Gastrocnemius medialis (tissue), 4 donors: Measurements from ENCODE around the gene PTGES3L. TPM values are rescaled to one million over a fixed set of nuclear protein-coding genes. Genes with fewer than 3 reads are reported as not detected.

Experiments
- ATAC-seq, 2 donors: fragments of 150-250 bp; one replicate each; pipeline ENCODE4 v1.9.1; 2016
- DNase-seq, 2 donors: peaks; one replicate each; pipeline ENCODE4 v3.0.0-alpha.2; 2019
- H3K27ac ChIP-seq, 4 donors: fragments of 200-600 bp; sonication (generic); 1 replicate in 1 of 4; 2 replicates in 3 of 4; pipeline ENCODE4 v1.5.1; 2016 to 2018; ENCODE audit warnings: mild to moderate bottlenecking in 2 of 4, moderate library complexity in 1 of 4
- H3K27me3 ChIP-seq, 3 donors: fragments of 200-600 bp; sonication (generic) in 2 of 3; 1 replicate in 1 of 3; 2 replicates in 2 of 3; pipeline versions ENCODE4 v1.5.1 to v1.6.0; 2016 to 2019; ENCODE audit warnings: mild to moderate bottlenecking in 1 of 3, moderate library complexity in 1 of 3
- H3K36me3 ChIP-seq, 2 donors: fragments of 200-600 bp; sonication (generic) in 1 of 2; one replicate each; pipeline ENCODE4 v1.5.1; 2017 to 2018
- H3K4me1 ChIP-seq, 2 donors: fragments of 200-600 bp; sonication (generic) in 1 of 2; one replicate each; pipeline ENCODE4 v1.5.1; 2016 to 2017; ENCODE audit warnings: mild to moderate bottlenecking in 2 of 2
- H3K4me3 ChIP-seq, 4 donors: fragments of 200-600 bp; sonication (generic) in 3 of 4; 1 replicate in 1 of 4; 2 replicates in 3 of 4; pipeline ENCODE4 v1.5.1; 2016 to 2019; ENCODE audit warnings: mild to moderate bottlenecking in 2 of 4
- H3K9me3 ChIP-seq, 3 donors: fragments of 200-600 bp; sonication (generic) in 2 of 3; 1 replicate in 1 of 3; 2 replicates in 2 of 3; pipeline ENCODE4 v1.5.1; 2016 to 2019
- POLR2A ChIP-seq, 2 donors: fragments of 450-650 bp; IDR thresholded peaks; one replicate each; pipeline ENCODE4 v1.6.1; 2017; ENCODE audit warnings: antibody characterized with exemption in 2 of 2, mild to moderate bottlenecking in 2 of 2, moderate library complexity in 2 of 2
- in situ Hi-C, 4 donors: fragments of 200-750 bp; cut with MboI; loops; one replicate each; pipeline versions ENCODE4 v1.15.0 to v1.8.0; 2017; ENCODE audit warnings: low sequenced_read_pairs in 4 of 4
- intact Hi-C: fragments of 100-400 bp; cut with DNase I; formaldehyde crosslinking; loops from one replicate; pipeline ENCODE4 v1.15.1; 2023; ENCODE audit warnings: low total_unique reads
- total RNA-seq, 4 donors: library from RNA; depleted of rRNA; stranded (reverse); fragments of >200 nt; gene quantifications; one replicate each; pipeline versions ENCODE4 v1.1.0 to v1.2.3, GENCODE V29; 2016
- TF ChIP-seq, protein P1 (sequence below), 5 experiments: fragments of 450-650 bp in 3 of 5; fragments of 200-600 bp in 2 of 5; sonication (generic) in 2 of 5; IDR thresholded peaks in 4 of 5; conservative IDR thresholded peaks in 1 of 5; 1 replicate in 4 of 5; 2 replicates in 1 of 5; pipeline ENCODE4 v1.5.1; 2016 to 2019; ENCODE audit warnings: antibody characterized with exemption in 5 of 5, mild to moderate bottlenecking in 3 of 5, moderate library complexity in 3 of 5

The PTGES3L gene
- total RNA-seq, 4 donors from 2014 or later: 29.1 to 68.3 (median 31.0) TPM

DNA sequence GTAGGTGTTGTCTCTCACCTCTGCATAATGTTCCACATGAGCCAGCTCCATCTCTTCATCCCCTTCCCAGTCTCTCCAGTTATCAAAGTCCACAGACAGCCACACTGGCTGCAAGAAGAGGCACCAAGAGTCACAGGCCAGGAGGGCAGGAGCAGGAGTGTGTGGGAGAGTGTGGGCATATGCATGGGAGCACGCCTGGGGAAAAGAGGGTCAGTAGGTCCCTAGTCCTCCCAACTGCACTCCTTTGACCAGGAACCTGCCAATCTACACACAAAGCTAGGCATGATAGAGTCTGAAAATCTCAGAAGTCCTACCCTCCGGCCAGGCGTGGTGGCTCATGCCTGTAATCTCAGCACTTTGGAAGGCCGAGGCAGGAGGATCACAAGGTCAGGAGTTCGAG lies 8.3 kb downstream of the PTGES3L start:
- no peaks in the 10 kb centered on the region for H3K27me3 ChIP-seq
- intact Hi-C loops (no loop called here), in situ Hi-C loops (no loop called here)
- no peak overlapping the region for H3K4me3 ChIP-seq
- TF ChIP-seq, protein P1, sequence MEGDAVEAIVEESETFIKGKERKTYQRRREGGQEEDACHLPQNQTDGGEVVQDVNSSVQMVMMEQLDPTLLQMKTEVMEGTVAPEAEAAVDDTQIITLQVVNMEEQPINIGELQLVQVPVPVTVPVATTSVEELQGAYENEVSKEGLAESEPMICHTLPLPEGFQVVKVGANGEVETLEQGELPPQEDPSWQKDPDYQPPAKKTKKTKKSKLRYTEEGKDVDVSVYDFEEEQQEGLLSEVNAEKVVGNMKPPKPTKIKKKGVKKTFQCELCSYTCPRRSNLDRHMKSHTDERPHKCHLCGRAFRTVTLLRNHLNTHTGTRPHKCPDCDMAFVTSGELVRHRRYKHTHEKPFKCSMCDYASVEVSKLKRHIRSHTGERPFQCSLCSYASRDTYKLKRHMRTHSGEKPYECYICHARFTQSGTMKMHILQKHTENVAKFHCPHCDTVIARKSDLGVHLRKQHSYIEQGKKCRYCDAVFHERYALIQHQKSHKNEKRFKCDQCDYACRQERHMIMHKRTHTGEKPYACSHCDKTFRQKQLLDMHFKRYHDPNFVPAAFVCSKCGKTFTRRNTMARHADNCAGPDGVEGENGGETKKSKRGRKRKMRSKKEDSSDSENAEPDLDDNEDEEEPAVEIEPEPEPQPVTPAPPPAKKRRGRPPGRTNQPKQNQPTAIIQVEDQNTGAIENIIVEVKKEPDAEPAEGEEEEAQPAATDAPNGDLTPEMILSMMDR (IDR thresholded peaks at IDR 0.05 in 4 of 5, conservative IDR thresholded peaks at IDR 0.05 in 1 of 5): no peak
- no peak for TF ChIP-seq POLR2A (IDR thresholded peaks at IDR 0.05)
- no peak for ATAC-seq
- no peaks in the 10 kb centered on the region for H3K9me3 ChIP-seq
- peaks cover 0 to 14% of the 10 kb centered on the region in 2 donors for H3K4me1 ChIP-seq
- H3K27ac ChIP-seq: no peak overlapping the region
- DNase-seq: no peak
- no peaks in the 10 kb centered on the region for H3K36me3 ChIP-seq

DNA sequence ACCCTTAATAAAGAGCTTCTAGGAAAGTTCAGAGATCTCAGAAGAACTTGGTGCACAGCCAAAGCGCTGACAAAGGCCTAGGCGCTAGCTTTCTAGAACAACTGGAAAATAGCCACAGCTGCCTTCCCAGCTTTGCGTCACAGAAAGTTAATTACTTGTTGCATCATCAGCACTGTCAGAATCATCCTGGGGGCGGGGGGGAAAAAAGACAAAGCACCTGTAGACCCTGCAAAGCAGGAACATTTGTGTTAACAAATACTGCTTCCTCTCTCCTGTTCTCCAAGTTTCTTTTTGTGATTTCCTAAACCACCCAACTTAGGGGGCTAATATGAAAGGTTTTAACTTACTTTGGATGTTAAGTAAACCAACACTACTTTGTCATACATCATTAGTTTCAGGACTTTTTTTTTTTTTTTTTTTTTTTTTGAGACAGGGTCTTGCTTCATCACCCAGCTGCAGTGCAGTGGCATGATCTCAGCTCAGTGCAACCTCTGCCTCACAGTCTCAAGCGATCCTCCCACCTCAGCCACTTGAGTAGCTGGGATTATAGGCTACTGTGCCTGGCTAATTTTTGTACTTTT lies 10.8 kb downstream of the PTGES3L start:
- in situ Hi-C loops: no loop called here

DNA sequence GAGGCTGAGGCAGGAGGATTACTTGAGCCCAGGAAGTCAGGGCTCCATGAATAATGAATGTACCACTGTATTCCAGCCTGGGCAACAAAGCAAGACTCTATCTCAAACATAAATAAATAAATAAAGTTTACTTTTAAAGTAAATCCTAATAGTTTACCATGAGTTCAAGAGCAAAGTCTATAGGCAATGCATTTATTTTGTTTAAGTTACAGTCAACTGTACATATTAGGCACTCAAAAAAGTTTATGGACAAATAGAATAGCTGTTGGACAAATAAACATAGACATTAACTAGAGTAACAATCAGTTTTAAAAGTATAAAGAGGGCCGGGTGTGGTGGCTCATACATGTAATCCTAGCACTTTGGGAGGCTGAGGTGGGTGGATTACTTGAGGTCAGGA lies 12.0 kb downstream of the PTGES3L start:
- H3K4me3 ChIP-seq: no peak overlapping the region
- H3K4me1 ChIP-seq: peaks cover 7 to 8% of the 10 kb centered on the region in 2 donors
- intact Hi-C loops: no loop called here
- in situ Hi-C loops: no loop called here
- H3K27me3 ChIP-seq: no peaks in the 10 kb centered on the region
- ATAC-seq: no peak
- no peak for TF ChIP-seq POLR2A (IDR thresholded peaks at IDR 0.05)
- TF ChIP-seq, protein P1 (IDR thresholded peaks at IDR 0.05 in 4 of 5, conservative IDR thresholded peaks at IDR 0.05 in 1 of 5): no peak
- H3K9me3 ChIP-seq: no peaks in the 10 kb centered on the region
- H3K27ac ChIP-seq: peak overlapping the region; percentile 17 to 60 (median 41)
- no peaks in the 10 kb centered on the region for H3K36me3 ChIP-seq
- DNase-seq: no peak

More for the DNA sequence above, 10.8 kb downstream of the PTGES3L start:
- Histone ChIP-seq H3K9me3 (no peaks in the 10 kb centered on the region), H3K27me3 (no peaks in the 10 kb centered on the region), H3K4me1 (peaks cover 0 to 2% of the 10 kb centered on the region in 2 donors), H3K27ac (peak overlapping the region in 3 of 4 donors; percentile 9 to 60 (median 44)), H3K36me3 (no peaks in the 10 kb centered on the region), H3K4me3 (no peak overlapping the region)
- DNase-seq (no peak), ATAC-seq (no peak)
- intact Hi-C loops: no loop called here
- no peak for TF ChIP-seq POLR2A (IDR thresholded peaks at IDR 0.05)
- TF ChIP-seq, protein P1 (IDR thresholded peaks at IDR 0.05 in 4 of 5, conservative IDR thresholded peaks at IDR 0.05 in 1 of 5): no peak

DNA sequence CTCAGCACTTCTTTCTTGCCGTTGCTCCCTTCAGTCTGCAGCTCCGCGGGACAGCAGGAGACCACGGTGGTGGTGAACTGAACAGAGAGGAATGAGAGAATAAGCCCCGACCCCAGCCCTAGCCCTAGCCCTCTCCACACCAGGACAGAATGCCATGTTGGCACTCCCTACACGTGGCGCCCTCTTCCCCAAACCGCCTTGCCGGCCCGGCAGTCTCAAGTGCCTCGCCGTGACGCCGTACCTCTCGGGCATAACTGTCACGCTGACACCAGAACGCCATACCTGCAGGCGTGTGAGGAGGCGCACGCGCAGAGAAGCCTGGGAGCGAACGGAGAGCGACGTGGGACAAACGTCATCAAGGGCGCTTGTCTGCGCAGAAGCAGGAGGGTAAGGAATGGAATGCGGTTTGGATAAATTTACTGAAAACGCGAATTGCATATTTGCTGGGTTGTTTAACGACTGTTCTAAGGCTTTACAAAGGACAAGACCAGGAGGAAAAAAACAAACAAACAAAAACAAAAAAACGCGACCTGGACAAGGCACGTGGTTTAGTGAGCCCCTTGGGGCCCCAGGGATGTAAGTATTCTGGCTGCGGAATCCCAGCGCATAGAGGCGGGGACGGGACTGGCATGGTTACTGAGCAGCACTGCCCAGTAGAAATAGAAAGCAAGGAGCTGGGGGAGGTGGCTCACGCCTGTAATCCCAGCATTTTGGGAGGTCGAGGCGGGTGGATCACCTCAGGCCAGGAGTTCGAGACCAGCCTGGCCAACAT lies 15.5 kb downstream of the PTGES3L start, which contains the start of gene AARSD1:
Gene AARSD1, minus strand, starts transcription at position 294 of the 772 bp plus-strand sequence. Its CDS starts 14 bp downstream, at position 280.
- intact Hi-C loops (loop anchor here (1.0 kb wide), 1 partner anchor 16 kb away; the partner anchor contains the start of genes PTGES3L and RUNDC1), in situ Hi-C loops (no loop called here)
- Histone ChIP-seq H3K36me3 (peaks cover 0 to 33% of the 10 kb centered on the region in 2 donors), H3K4me3 (peak within 1 kb of the TSS; percentile 66 to 83 (median 75)), H3K9me3 (no peaks in the 10 kb centered on the region), H3K27ac (peak within 1 kb of the TSS; percentile 77 to 89 (median 82)), H3K4me1 (peaks cover 7 to 8% of the 10 kb centered on the region in 2 donors), H3K27me3 (no peaks in the 10 kb centered on the region)
- TF ChIP-seq, protein P1 (IDR thresholded peaks at IDR 0.05 in 4 of 5, conservative IDR thresholded peaks at IDR 0.05 in 1 of 5): peak in 1 of 5 experiments; percentile 14
- peak; percentile 71 to 82 for TF ChIP-seq POLR2A (IDR thresholded peaks at IDR 0.05)
- ATAC-seq (peak; percentile 95 to 97), DNase-seq (peak; percentile 85 to 92)
